K562 (cell line): ENCODE results near the gene GLE1. TPM values are rescaled to one million over a fixed set of nuclear protein-coding genes. Genes with fewer than 3 reads are reported as not detected.

Experiments used
- CHCHD3 ChIP-seq: fragments of 250-450 bp; sonication (Bioruptor Pico); IDR thresholded peaks from 2 replicates; pipeline ENCODE4 v2.1.2; 2022; ENCODE audit warnings: mild to moderate bottlenecking
- CREB1 ChIP-seq, 2 experiments: sonication (generic) in 1 of 2; formaldehyde crosslinking in 1 of 2; IDR thresholded peaks; 2 replicates each; pipeline versions ENCODE4 v1.6.1 to v1.8.0; 2012 to 2022; ENCODE audit warnings: inconsistent platforms in 1 of 2, mild to moderate bottlenecking in 1 of 2, missing genetic modification reagents in 1 of 2, moderate library complexity in 1 of 2
- CREM ChIP-seq: IDR thresholded peaks from 2 replicates; pipeline ENCODE4 v1.6.1; 2014; ENCODE audit warnings: antibody characterized with exemption, low read depth
- DNMT1 ChIP-seq: fragments of 450-650 bp; IDR thresholded peaks from 2 replicates; pipeline ENCODE4 v1.6.1; 2016; ENCODE audit warnings: antibody characterized with exemption, mild to moderate bottlenecking
- HDAC6 ChIP-seq: IDR thresholded peaks from 2 replicates; pipeline ENCODE4 v1.6.1; 2012; ENCODE audit warnings: low read depth, mild to moderate bottlenecking, control low read depth, inconsistent platforms, low read length, moderate library complexity
- HOXB6 ChIP-seq: fragments of 250-450 bp; sonication (Bioruptor Pico); IDR thresholded peaks from 2 replicates; pipeline ENCODE4 v1.5.1; 2022; ENCODE audit warnings: mild to moderate bottlenecking, borderline replicate concordance
- NCOA2 ChIP-seq, 2 experiments: fragments of 450-650 bp; IDR thresholded peaks; 2 replicates each; pipeline ENCODE4 v1.6.1; 2018; ENCODE audit warnings: mild to moderate bottlenecking in 2 of 2, moderate library complexity in 1 of 2; ENCODE audit not compliant: partially characterized antibody in 2 of 2
- STAT5A ChIP-seq: IDR thresholded peaks from 2 replicates; pipeline ENCODE4 v1.6.1; 2012; ENCODE audit warnings: low read length, inconsistent platforms, borderline replicate concordance
- ZC3H8 ChIP-seq: fragments of 450-650 bp; IDR thresholded peaks from 2 replicates; pipeline ENCODE4 v1.6.1; 2017
- ZNF124 ChIP-seq: sonication (generic); formaldehyde crosslinking; IDR thresholded peaks from 2 replicates; pipeline ENCODE4 v1.8.1; 2022; ENCODE audit warnings: missing genetic modification reagents
- ZNF584 ChIP-seq: fragments of 200-800 bp; sonication (Bioruptor generic); IDR thresholded peaks from 2 replicates; pipeline ENCODE4 v1.6.1; 2016; ENCODE audit warnings: low read depth, mild to moderate bottlenecking, missing genetic modification characterization, missing compliant biosample characterization
- polyA plus RNA-seq, 8 experiments: library from polyadenylated mRNA; depleted of rRNA in 4 of 8; stranded (reverse) in 5 of 8; unstranded in 3 of 8; fragments of >200 nt; fragmentation: Nextera tagmentation in 2 of 8; fragmentation: Illumina TruSeq in 1 of 8; extraction: Ambion mirVana in 2 of 8; extraction: Trizol in 1 of 8; gene quantifications; 2 replicates each; pipeline versions ENCODE4 v1.2.1 to v1.2.3, GENCODE V29; 2011 to 2014; ENCODE audit warnings: inconsistent platforms in 1 of 8, missing spikeins in 1 of 8
- total RNA-seq, 7 experiments: library from RNA; depleted of rRNA in 6 of 7; stranded (reverse); fragments of >200 nt in 6 of 7; fragmentation: Illumina TruSeq in 2 of 7; extraction: Trizol in 2 of 7; gene quantifications; 2 replicates each; pipeline versions ENCODE4 v1.2.1 to v1.2.3, GENCODE V29; 2011 to 2021; ENCODE audit warnings: low replicate concordance in 1 of 7
- TF ChIP-seq, protein P1 (sequence below): fragments of 250-450 bp; sonication (Bioruptor Pico); IDR thresholded peaks from 2 replicates; pipeline ENCODE4 v1.5.1; 2021; ENCODE audit warnings: mild to moderate bottlenecking
- TF ChIP-seq, protein P2 (sequence below): IDR thresholded peaks from 2 replicates; pipeline ENCODE4 v1.6.1; 2012; ENCODE audit warnings: low read depth, low read length, improper control_type of control experiment, borderline replicate concordance
- TF ChIP-seq, protein P3 (sequence below): IDR thresholded peaks from 3 replicates; pipeline ENCODE4 v1.6.1; 2011; ENCODE audit warnings: borderline replicate concordance, mild to moderate bottlenecking, moderate library complexity; ENCODE audit not compliant: insufficient read length; ENCODE audit errors: extremely low read depth
- TF ChIP-seq, protein P4 (sequence below): fragments of 450-650 bp; IDR thresholded peaks from 2 replicates; pipeline ENCODE4 v1.6.1; 2017; ENCODE audit warnings: antibody characterized with exemption
- TF ChIP-seq, protein P5 (sequence below): fragments of 250-450 bp; sonication (Bioruptor Pico); IDR thresholded peaks from 2 replicates; pipeline ENCODE4 v1.5.0; 2020; ENCODE audit warnings: mild to moderate bottlenecking
- TF ChIP-seq, protein P6 (sequence below): fragments of 250-450 bp; sonication (Bioruptor Pico); IDR thresholded peaks from 2 replicates; pipeline ENCODE4 v1.5.0; 2021

The GLE1 gene
- total and polyA plus RNA-seq, 9 of the 15 experiments (the other 6 are each of a cell fraction or from before 2014, with no cell fraction given): 15.9 to 44.8 (median 37.6) TPM

DNA sequence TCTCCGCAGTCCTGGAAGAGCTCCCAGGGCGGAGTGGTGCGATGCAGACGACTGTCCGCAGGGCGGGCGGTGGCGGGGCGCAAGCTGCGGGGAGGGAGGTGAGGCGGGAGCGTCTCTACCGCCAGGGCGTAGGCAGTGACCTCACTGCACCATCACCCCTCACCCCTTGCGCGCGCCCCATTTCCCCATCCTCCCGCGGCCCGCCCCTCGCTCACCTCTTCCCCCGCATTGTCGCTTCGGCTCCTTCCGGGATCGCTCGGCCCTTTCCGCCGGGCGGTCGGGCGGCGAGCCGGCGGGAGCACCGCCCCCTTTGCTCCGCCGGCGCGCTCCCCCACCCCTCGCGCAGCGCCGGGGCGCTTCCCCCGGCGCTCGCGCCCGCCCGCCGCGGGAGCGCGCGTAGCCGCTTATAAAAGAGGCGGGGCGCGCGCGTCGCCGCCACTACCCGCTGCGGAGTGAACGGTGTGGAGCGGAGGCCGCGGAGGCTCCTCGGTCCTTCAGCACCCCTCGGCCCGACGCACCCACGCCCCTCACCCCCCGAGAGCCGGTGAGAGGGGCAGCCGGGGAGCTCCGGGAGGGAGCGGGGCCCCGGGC, 47.7 kb downstream of the GLE1 start, which contains the start of gene SPTAN1 (continued):
- TF ChIP-seq CREM (peak; percentile 72; the same call in 1 of the 2 replicates), STAT5A (no peak), ZNF584 (CRISPR knock-in tag) (peak; percentile 56; the same call in 1 of the 2 replicates), CREB1 (IDR thresholded peaks at IDR 0.05) (peak; percentile 71), CREB1 (CRISPR knock-in tag; IDR thresholded peaks at IDR 0.05) (peak; percentile 73; the same call in 1 of the 2 replicates), HOXB6 (CRISPR knock-in tag) (no peak), NCOA2 (IDR thresholded peaks at IDR 0.05; ENCODE audit: partially characterized antibody in 2 of 2) (no peak), HDAC6 (no peak), DNMT1 (no peak), CHCHD3 (CRISPR knock-in tag) (no peak), ZNF124 (CRISPR knock-in tag) (no peak), ZC3H8 (no peak)
- TF ChIP-seq, protein P1, sequence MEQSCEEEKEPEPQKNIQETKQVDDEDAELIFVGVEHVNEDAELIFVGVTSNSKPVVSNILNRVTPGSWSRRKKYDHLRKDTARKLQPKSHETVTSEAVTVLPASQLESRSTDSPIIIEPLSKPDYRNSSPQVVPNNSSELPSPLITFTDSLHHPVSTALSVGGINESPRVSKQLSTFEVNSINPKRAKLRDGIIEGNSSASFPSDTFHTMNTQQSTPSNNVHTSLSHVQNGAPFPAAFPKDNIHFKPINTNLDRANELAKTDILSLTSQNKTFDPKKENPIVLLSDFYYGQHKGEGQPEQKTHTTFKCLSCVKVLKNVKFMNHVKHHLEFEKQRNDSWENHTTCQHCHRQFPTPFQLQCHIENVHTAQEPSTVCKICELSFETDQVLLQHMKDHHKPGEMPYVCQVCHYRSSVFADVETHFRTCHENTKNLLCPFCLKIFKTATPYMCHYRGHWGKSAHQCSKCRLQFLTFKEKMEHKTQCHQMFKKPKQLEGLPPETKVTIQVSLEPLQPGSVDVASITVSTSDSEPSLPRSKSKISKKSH (CRISPR knock-in tag): no peak
- TF ChIP-seq, protein P2, sequence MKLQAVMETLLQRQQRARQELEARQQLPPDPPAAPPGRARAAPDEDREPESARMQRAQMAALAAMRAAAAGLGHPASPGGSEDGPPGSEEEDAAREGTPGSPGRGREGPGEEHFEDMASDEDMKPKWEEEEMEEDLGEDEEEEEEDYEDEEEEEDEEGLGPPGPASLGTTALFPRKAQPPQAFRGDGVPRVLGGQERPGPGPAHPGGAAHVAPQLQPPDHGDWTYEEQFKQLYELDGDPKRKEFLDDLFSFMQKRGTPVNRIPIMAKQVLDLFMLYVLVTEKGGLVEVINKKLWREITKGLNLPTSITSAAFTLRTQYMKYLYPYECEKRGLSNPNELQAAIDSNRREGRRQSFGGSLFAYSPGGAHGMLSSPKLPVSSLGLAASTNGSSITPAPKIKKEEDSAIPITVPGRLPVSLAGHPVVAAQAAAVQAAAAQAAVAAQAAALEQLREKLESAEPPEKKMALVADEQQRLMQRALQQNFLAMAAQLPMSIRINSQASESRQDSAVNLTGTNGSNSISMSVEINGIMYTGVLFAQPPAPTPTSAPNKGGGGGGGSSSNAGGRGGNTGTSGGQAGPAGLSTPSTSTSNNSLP: no peak
- TF ChIP-seq, protein P3, sequence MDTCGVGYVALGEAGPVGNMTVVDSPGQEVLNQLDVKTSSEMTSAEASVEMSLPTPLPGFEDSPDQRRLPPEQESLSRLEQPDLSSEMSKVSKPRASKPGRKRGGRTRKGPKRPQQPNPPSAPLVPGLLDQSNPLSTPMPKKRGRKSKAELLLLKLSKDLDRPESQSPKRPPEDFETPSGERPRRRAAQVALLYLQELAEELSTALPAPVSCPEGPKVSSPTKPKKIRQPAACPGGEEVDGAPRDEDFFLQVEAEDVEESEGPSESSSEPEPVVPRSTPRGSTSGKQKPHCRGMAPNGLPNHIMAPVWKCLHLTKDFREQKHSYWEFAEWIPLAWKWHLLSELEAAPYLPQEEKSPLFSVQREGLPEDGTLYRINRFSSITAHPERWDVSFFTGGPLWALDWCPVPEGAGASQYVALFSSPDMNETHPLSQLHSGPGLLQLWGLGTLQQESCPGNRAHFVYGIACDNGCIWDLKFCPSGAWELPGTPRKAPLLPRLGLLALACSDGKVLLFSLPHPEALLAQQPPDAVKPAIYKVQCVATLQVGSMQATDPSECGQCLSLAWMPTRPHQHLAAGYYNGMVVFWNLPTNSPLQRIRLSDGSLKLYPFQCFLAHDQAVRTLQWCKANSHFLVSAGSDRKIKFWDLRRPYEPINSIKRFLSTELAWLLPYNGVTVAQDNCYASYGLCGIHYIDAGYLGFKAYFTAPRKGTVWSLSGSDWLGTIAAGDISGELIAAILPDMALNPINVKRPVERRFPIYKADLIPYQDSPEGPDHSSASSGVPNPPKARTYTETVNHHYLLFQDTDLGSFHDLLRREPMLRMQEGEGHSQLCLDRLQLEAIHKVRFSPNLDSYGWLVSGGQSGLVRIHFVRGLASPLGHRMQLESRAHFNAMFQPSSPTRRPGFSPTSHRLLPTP: no peak
- TF ChIP-seq, protein P4, sequence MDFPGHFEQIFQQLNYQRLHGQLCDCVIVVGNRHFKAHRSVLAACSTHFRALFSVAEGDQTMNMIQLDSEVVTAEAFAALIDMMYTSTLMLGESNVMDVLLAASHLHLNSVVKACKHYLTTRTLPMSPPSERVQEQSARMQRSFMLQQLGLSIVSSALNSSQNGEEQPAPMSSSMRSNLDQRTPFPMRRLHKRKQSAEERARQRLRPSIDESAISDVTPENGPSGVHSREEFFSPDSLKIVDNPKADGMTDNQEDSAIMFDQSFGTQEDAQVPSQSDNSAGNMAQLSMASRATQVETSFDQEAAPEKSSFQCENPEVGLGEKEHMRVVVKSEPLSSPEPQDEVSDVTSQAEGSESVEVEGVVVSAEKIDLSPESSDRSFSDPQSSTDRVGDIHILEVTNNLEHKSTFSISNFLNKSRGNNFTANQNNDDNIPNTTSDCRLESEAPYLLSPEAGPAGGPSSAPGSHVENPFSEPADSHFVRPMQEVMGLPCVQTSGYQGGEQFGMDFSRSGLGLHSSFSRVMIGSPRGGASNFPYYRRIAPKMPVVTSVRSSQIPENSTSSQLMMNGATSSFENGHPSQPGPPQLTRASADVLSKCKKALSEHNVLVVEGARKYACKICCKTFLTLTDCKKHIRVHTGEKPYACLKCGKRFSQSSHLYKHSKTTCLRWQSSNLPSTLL: no peak
- TF ChIP-seq, protein P5, sequence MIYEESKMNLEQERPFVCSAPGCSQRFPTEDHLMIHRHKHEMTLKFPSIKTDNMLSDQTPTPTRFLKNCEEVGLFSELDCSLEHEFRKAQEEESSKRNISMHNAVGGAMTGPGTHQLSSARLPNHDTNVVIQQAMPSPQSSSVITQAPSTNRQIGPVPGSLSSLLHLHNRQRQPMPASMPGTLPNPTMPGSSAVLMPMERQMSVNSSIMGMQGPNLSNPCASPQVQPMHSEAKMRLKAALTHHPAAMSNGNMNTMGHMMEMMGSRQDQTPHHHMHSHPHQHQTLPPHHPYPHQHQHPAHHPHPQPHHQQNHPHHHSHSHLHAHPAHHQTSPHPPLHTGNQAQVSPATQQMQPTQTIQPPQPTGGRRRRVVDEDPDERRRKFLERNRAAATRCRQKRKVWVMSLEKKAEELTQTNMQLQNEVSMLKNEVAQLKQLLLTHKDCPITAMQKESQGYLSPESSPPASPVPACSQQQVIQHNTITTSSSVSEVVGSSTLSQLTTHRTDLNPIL (CRISPR knock-in tag): no peak
- TF ChIP-seq, protein P6, sequence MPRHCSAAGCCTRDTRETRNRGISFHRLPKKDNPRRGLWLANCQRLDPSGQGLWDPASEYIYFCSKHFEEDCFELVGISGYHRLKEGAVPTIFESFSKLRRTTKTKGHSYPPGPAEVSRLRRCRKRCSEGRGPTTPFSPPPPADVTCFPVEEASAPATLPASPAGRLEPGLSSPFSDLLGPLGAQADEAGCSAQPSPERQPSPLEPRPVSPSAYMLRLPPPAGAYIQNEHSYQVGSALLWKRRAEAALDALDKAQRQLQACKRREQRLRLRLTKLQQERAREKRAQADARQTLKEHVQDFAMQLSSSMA: 0 out of 2 replicates have a peak, but pooled peaks have one; percentile 60
